HS-27A (cell line): ENCODE measurements around the gene ZBTB3.
A peak's percentile ranks its signal among the peaks of the same experiment; 100 is the strongest.
"Not testable (repeated sequence)": the region's sequence is repeated elsewhere in the genome, so short reads cannot be mapped to it uniquely, and the experiment has no call there.

Source experiments
- DNase-seq: peaks from one replicate; pipeline ENCODE4 v3.0.0-alpha.2; 2012; ENCODE audit warnings: low read depth, missing footprints

The ZBTB3 gene

GRCh38 chr11:62753736-62754603 is at the start of gene ZBTB3:
ZBTB3 (minus strand) TSS chr11:62754160; CDS start chr11:62753664, 496 bp downstream.
- peak; percentile 99 for DNase-seq

DNA sequence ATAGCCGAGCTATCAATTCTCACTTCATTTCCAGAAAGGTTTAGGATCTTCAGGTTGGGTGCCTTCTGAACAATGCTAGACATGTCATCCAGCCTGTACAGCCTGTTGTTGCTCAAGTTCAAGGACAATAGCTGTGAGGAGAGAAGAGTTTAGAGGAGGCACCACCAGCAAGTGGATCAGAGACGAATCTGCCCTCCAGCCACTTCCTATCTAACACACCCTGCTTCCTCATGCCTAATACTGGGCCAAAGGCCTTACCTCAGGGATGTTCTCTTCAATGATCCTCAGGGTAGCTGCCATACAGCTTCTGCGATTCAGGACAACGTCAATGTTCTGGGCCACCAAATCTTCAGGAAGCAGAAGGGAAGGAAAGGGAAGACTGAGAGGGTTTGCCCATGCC is 47.1 kb upstream of the ZBTB3 start:
- no peak for DNase-seq

DNA sequence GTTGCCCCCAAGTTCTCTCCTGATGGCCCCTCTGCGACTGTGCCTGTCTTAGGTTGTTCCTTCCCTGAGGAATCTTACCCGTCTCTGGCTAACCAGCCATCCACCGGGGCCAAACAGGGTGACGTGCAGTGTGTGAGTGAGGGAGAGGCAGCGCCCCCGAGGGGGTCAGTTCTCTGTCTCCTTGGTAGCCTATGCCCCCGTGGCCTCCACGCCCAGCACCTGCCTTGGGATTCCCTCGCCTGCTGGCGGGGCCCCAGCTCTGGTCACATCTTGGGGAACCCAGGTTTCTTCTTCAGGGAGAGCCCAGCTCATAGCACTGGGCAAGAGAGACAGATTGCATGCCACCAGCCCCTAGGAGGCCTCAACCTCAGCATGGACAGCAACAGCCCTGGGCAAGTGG is 45.5 kb upstream of the ZBTB3 start:
- DNase-seq = no peak

DNA sequence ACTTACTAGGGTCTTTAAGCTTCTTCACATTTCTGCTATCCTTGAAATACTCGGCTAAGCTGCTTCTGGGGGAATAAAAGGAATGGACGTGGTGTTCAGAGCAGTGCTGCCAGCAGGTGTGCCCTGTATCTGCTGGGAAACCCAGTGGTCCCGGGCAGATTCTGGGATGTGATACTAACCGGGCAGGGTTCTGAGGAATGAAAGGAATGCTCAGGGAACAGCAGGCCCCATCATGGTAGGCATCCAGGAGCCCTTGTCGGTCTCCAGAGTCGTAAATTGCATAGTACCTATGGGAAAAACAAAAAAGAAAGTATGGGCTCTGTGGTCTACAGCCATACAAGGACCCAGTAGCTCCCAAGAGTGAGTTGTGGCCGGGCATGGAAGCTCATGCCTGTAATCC is 42.3 kb upstream of the ZBTB3 start:
- DNase-seq = no peak

DNA sequence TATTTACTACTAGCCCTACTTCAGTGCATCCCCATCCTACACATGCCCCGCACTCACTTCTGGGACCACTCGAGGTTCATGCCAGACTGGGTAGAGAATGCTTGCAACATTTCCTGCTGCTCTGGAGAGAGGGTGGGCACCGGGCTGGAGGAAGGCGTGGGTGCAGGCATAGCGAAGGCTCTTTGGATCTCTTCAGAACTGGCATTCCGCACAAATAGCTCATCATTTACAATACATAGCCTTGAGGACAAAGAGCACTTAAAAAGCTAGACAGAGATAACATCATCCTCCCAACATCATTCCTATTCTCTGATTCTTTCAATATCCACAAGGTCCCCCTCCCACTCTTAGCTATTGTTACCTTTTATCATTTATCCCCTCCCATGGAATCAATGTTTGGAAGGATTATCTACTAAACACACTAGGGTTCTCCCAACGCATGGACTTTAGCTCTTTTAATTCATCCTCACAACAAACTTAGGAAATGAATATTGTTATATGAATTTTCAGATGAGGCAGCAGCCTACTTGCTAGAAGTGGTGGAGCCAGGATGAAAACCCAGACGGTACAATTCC is 40.3 kb upstream of the ZBTB3 start:
- no peak for DNase-seq

DNA sequence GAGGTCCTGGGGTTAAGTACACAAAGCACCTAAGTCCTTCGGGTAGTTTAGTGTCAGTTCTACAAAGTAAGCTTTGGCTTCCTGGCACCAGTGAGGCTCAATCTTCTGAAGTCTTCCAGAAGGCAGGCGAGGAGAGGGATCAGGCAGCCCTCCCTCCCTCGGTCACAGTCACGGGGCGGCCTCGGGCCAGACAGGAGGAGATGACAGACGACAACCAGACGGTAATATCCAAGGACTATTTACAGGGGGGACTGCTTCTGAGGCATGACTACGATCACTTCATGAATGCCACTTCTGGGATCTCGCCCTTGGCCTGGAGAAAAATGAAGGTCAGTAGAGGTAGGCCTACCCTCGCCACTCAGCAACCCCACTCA is 38.2 kb upstream of the ZBTB3 start:
- no peak for DNase-seq

- DNase-seq = no peak
Measured at GRCh38 chr11:62791501-62792201, 37.7 kb upstream of the ZBTB3 start, which contains the start of gene TMEM223. TMEM223 (minus strand) TSS chr11:62792006; CDS start chr11:62791994, 12 bp downstream.

- no peak for DNase-seq
Measured at GRCh38 chr11:62789576-62789975, 35.6 kb upstream of the ZBTB3 start.

- DNase-seq = no peak
Measured at GRCh38 chr11:62788991-62789390, 35.0 kb upstream of the ZBTB3 start.

DNA sequence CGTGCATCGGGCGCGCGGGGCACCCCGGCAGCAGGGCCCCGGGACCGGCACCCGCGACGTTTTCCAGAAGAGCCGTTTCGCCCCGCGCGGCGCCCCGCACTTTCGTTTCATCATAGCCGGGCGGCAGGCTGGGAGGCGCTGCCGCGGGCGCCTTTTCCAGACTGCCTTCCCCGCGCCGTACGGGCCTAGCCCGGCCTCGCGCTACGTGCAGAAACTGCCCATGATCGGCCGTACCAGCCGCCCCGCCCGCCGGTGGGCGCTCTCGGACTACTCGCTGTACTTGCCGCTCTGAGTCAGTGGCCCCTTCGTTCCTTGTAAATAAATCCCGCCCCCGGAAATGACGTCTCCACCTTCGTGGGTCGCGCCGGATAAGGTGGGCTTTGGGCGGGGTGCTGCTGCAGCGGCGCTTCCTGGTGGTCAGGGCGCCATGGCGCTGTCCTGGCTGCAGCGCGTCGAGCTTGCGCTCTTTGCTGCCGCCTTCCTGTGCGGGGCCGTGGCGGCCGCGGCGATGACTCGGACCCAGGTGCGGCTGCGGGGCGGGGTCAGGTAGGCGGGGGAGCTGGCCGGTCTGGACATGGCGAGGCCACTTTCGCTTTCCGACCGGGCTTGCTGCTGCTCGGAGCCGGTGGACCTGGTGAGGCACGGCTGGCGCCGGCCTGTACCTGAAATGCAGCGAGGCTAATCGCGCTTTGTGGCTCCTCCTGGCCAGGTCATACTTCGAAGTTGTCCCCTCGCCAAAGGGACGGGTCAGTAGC is 33.2 kb upstream of the ZBTB3 start, which contains the start of gene TMEM179B:
TMEM179B (plus strand) TSS at position 398 of the 755 bp plus-strand sequence; CDS start at position 428, 30 bp downstream.
- DNase-seq = peak; percentile 98

- no peak for DNase-seq
Measured at GRCh38 chr11:62786318-62787004, 32.5 kb upstream of the ZBTB3 start.

DNA sequence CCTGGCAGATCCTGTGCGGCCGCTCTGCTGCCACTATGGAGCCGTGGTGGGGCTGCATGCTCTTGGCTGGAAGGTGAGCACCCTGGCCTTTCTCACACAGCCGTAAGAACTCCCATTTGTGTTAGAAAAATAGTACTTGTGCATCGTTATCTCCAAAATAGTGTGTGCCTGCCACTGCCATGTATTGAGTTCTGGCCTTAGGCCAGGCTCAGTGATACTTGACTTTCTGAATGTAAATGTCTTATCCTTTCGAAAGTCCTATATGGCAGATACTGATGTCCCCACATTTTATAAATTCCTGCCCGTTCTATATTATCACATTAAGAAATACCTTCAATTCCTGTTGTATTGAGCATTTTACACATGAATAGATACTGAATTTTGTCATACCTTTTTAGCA is 28.8 kb upstream of the ZBTB3 start:
- no peak for DNase-seq

- DNase-seq = no peak
Measured at GRCh38 chr11:62778441-62778840, 24.5 kb upstream of the ZBTB3 start.

- no peak for DNase-seq
Measured at GRCh38 chr11:62777389-62777788, 23.4 kb upstream of the ZBTB3 start.

- no peak for DNase-seq
Measured at GRCh38 chr11:62775646-62776045, 21.7 kb upstream of the ZBTB3 start.

DNA sequence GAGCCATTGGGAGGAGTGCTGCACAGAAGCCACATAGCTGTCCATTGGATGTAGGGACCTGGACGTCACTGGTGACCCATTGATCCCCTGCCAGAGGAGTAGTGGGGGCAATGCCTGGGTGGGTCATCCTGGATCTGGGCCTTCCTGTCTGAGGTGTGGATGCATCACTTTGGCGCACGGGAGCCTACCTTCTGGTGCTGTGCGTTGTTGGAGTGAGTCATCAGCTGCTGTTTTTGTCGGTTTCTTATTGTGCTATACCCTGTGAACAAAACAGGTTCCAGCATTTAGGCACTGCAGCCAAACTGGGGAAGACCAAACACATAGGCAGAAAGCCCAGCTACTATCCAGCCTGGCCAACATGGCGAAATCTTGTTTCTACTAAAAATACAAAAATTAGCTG is 20.4 kb upstream of the ZBTB3 start:
- no peak for DNase-seq

DNA sequence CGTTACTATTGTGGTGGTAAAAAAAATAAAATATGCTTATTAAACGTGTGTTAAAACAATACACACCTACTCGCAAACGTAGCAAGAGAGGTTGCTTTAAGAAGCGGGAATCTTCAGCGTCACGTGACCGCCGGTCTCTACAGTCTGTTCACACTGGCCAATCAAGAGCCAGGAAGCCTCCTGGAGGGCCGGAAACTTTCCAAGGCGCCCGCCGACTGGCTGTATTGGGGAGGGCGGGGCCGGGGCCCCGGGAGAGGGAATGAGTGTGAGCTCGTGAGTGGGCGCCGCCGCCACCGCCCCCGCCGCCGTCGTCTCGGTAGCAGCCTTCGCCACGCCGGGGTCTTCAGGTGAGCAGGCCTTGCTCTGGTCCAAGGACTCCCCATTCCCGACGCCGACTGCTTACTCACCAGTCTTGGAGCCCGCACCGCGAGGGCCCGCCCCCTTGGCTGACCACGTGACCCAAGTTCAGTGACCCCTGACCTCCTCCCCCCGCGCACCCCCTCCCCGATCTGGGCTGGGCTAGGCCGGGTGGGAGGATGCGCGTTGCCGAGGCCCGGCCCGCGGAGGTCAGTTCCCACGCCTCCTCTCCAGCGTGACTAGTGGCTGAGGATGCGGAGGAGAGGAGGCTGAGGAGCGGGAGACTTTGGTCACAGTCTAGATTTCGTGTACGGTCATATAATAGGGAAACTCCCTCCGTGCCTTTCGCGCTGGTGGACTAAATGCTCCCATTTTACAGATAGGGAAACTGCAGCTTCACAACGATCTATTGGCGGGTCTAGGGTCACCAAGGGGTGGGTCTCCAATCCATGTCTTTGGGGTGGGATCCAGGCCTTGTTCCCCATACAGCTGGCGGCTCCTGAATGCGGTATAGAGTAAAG is 17.4 kb upstream of the ZBTB3 start, which contains the start of gene TAF6L:
TAF6L (plus strand) TSS at position 253 of the 878 bp plus-strand sequence. CDS start 4,388 bp downstream, outside the sequence.
- DNase-seq = peak; percentile 95

DNA sequence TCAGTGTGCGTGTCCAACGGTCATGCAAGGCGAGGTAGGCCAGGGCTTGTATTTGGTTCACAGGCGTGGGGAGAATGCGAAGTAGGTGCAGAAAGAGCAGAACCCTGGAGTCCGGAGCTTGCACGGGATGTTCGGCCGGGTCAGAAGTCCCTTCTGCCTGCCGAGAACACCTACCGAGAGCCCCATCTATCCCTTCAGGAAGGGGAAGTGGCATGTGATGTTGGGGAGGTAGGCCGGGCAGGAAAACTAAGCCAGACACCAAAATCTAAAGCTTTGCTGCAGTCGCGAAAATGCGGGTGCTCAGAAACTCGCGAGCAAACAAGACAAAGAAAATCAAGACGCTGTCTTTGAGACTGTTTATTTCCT is 16.8 kb upstream of the ZBTB3 start:
- no peak for DNase-seq

- DNase-seq = not testable (repeated sequence)
Measured at GRCh38 chr11:62760867-62761227, 6.9 kb upstream of the ZBTB3 start.
